ENCODE results near the gene PLCH1. TPM values are rescaled to one million over a fixed set of nuclear protein-coding genes. Genes with fewer than 3 reads are reported as not detected.

The PLCH1 gene
- total and polyA plus RNA-seq, 10 of the 15 experiments (the other 5 are each of a cell fraction or from before 2014, with no cell fraction given): 0.03 to 0.22 (median 0.04) TPM; not detected in 5

GRCh38 chr3:155736381-155736780, 8.5 kb downstream of the PLCH1 start (continued):
- no peak for TF ChIP-seq CBFB (IDR thresholded peaks at IDR 0.05; ENCODE audit: low read depth)
- TF ChIP-seq, protein P1, sequence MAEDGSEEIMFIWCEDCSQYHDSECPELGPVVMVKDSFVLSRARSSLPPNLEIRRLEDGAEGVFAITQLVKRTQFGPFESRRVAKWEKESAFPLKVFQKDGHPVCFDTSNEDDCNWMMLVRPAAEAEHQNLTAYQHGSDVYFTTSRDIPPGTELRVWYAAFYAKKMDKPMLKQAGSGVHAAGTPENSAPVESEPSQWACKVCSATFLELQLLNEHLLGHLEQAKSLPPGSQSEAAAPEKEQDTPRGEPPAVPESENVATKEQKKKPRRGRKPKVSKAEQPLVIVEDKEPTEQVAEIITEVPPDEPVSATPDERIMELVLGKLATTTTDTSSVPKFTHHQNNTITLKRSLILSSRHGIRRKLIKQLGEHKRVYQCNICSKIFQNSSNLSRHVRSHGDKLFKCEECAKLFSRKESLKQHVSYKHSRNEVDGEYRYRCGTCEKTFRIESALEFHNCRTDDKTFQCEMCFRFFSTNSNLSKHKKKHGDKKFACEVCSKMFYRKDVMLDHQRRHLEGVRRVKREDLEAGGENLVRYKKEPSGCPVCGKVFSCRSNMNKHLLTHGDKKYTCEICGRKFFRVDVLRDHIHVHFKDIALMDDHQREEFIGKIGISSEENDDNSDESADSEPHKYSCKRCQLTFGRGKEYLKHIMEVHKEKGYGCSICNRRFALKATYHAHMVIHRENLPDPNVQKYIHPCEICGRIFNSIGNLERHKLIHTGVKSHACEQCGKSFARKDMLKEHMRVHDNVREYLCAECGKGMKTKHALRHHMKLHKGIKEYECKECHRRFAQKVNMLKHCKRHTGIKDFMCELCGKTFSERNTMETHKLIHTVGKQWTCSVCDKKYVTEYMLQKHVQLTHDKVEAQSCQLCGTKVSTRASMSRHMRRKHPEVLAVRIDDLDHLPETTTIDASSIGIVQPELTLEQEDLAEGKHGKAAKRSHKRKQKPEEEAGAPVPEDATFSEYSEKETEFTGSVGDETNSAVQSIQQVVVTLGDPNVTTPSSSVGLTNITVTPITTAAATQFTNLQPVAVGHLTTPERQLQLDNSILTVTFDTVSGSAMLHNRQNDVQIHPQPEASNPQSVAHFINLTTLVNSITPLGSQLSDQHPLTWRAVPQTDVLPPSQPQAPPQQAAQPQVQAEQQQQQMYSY (CRISPR knock-in tag; IDR thresholded peaks at IDR 0.05): no peak
- TF ChIP-seq CREM (IDR thresholded peaks at IDR 0.05; ENCODE audit: low read depth): no peak

DNA sequence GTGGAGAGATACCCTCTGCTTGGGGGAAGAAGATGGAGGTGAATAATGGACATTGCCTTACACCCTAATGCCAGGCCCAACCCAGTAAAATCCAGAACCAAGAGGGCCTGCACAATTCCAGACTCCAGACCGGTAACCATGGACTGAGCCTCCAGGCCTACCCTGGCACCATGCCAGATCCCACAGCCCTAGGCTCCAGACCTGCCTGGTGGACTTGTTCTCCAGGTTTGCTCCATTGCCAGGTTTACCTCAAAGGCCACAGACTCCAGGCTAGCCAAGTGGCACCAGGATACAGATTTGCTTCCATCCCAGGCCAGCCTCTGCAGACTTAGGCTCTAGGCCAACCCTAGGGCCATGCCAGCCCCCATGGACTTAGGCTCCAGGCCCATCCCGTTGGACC, 14.0 kb downstream of the PLCH1 start:
- ATAC-seq: no peak
- H3K9me3 ChIP-seq (replicated peaks; ENCODE audit: control insufficient read depth, insufficient read depth, low read length): no peaks in the 10 kb centered on the region
- H3K27ac ChIP-seq (ENCODE audit: control insufficient read depth, insufficient read depth): no peak overlapping the region
- no peak for DNase-seq (ENCODE audit: low read depth, low spot score)
- H3K4me3 ChIP-seq: no peak overlapping the region
- no peaks in the 10 kb centered on the region for H3K27me3 ChIP-seq (replicated peaks in 1 of 2; ENCODE audit: control insufficient read depth in 2 of 2, insufficient read depth in 2 of 2, low read length in 1 of 2)
- BruUV-seq (replicated peaks): no TSS peak
- SMC1A ChIA-PET (ENCODE audit: uncharacterized antibody, unreplicated experiment): no interaction called here
- H3K79me2 ChIP-seq (ENCODE audit: control insufficient read depth, insufficient read depth, low read length): no peaks in the 10 kb centered on the region
- POLR2A ChIA-PET: no interaction called here
- intact Hi-C loops (cut with micrococcal nuclease; ENCODE audit: unreplicated experiment): no loop called here
- H4K20me1 ChIP-seq (ENCODE audit: control insufficient read depth, insufficient read depth): no peaks in the 10 kb centered on the region
- in situ Hi-C loops (cut with MboI): no loop called here
- FAIRE-seq: no peak
- no peaks in the 10 kb centered on the region for H3K36me3 ChIP-seq (ENCODE audit: control insufficient read depth in 2 of 2, insufficient read depth in 2 of 2, low read length in 1 of 2)
- no peak overlapping the region for H3K9ac ChIP-seq (ENCODE audit: control insufficient read depth, insufficient read depth, low read length)
- H3K4me2 ChIP-seq (ENCODE audit: control insufficient read depth, insufficient read depth): no peak overlapping the region
- CTCF ChIA-PET: no interaction called here
- no peak overlapping the region for H2AFZ ChIP-seq (ENCODE audit: control insufficient read depth, low read depth, low read length)
- RAD21 ChIA-PET (ENCODE audit: unreplicated experiment): no interaction called here
- H3K4me1 ChIP-seq (ENCODE audit: control insufficient read depth, insufficient read depth, low read length): no peaks in the 10 kb centered on the region
- WGBS (ENCODE audit: insufficient coverage, insufficient replicate concordance, low lambda C conversion rate, missing lambda C conversion rate): 45% methylated on average over 2 of the region's 2 CpGs
- TF ChIP-seq MAX (IDR thresholded peaks at IDR 0.05; ENCODE audit: low read depth, low read length): no peak
- TF ChIP-seq, protein P2, sequence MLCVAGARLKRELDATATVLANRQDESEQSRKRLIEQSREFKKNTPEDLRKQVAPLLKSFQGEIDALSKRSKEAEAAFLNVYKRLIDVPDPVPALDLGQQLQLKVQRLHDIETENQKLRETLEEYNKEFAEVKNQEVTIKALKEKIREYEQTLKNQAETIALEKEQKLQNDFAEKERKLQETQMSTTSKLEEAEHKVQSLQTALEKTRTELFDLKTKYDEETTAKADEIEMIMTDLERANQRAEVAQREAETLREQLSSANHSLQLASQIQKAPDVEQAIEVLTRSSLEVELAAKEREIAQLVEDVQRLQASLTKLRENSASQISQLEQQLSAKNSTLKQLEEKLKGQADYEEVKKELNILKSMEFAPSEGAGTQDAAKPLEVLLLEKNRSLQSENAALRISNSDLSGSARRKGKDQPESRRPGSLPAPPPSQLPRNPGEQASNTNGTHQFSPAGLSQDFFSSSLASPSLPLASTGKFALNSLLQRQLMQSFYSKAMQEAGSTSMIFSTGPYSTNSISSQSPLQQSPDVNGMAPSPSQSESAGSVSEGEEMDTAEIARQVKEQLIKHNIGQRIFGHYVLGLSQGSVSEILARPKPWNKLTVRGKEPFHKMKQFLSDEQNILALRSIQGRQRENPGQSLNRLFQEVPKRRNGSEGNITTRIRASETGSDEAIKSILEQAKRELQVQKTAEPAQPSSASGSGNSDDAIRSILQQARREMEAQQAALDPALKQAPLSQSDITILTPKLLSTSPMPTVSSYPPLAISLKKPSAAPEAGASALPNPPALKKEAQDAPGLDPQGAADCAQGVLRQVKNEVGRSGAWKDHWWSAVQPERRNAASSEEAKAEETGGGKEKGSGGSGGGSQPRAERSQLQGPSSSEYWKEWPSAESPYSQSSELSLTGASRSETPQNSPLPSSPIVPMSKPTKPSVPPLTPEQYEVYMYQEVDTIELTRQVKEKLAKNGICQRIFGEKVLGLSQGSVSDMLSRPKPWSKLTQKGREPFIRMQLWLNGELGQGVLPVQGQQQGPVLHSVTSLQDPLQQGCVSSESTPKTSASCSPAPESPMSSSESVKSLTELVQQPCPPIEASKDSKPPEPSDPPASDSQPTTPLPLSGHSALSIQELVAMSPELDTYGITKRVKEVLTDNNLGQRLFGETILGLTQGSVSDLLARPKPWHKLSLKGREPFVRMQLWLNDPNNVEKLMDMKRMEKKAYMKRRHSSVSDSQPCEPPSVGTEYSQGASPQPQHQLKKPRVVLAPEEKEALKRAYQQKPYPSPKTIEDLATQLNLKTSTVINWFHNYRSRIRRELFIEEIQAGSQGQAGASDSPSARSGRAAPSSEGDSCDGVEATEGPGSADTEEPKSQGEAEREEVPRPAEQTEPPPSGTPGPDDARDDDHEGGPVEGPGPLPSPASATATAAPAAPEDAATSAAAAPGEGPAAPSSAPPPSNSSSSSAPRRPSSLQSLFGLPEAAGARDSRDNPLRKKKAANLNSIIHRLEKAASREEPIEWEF (IDR thresholded peaks at IDR 0.05; ENCODE audit: insufficient replicate concordance, low read depth, low read length): no peak
- no peak for TF ChIP-seq MXI1 (IDR thresholded peaks at IDR 0.05; ENCODE audit: low read depth, low read length)
- TF ChIP-seq NFYA (IDR thresholded peaks at IDR 0.05; ENCODE audit: borderline replicate concordance, low read depth, low read length): no peak
- TF ChIP-seq HCFC1 (IDR thresholded peaks at IDR 0.05; ENCODE audit: low read length): no peak
- TF ChIP-seq KLF5 (IDR thresholded peaks at IDR 0.05; ENCODE audit: partially characterized antibody): no peak
- no peak for TF ChIP-seq ZNF592 (IDR thresholded peaks at IDR 0.05)
